Omental fat pad (tissue), 4 donors: ENCODE data around the gene PRKD1. TPM values are rescaled to one million over a fixed set of nuclear protein-coding genes. Genes with fewer than 3 reads are reported as not detected.

Experiments used
- ATAC-seq: fragments of 150-250 bp; one replicate; pipeline ENCODE4 v1.9.1; 2016; ENCODE audit warnings: mild to moderate bottlenecking, moderate library complexity; ENCODE audit not compliant: low FRiP score
- DNase-seq: peaks from one replicate; pipeline ENCODE4 v3.0.0-alpha.2; 2019; ENCODE audit warnings: low spot score
- CTCF ChIP-seq, 3 donors: fragments of 450-650 bp; IDR thresholded peaks; one replicate each; pipeline ENCODE4 v1.5.1; 2016 to 2017; ENCODE audit warnings: antibody characterized with exemption in 3 of 3, mild to moderate bottlenecking in 3 of 3, moderate library complexity in 2 of 3
- total RNA-seq, 4 donors: library from RNA; depleted of rRNA; stranded (reverse); fragments of >200 nt; gene quantifications; one replicate each; pipeline ENCODE4 v1.1.0, GENCODE V29; 2016

PRKD1 gene
- total RNA-seq, 4 donors from 2014 or later: 9.1 to 34.7 (median 14.6) TPM

GRCh38 chr14:29752221-29752923 is 175.3 kb downstream of the PRKD1 start:
- ATAC-seq (no peak), DNase-seq (no peak)
- no peak for TF ChIP-seq CTCF (IDR thresholded peaks at IDR 0.05)

GRCh38 chr14:29749829-29750228 is 177.8 kb downstream of the PRKD1 start:
- TF ChIP-seq CTCF (IDR thresholded peaks at IDR 0.05): no peak
- DNase-seq: no peak
- ATAC-seq: no peak

GRCh38 chr14:29749327-29749726 is 178.3 kb downstream of the PRKD1 start:
- no peak for DNase-seq
- ATAC-seq: no peak
- TF ChIP-seq CTCF (IDR thresholded peaks at IDR 0.05): no peak

GRCh38 chr14:29745863-29746262 is 181.8 kb downstream of the PRKD1 start:
- ATAC-seq: no peak
- no peak for TF ChIP-seq CTCF (IDR thresholded peaks at IDR 0.05)

DNA sequence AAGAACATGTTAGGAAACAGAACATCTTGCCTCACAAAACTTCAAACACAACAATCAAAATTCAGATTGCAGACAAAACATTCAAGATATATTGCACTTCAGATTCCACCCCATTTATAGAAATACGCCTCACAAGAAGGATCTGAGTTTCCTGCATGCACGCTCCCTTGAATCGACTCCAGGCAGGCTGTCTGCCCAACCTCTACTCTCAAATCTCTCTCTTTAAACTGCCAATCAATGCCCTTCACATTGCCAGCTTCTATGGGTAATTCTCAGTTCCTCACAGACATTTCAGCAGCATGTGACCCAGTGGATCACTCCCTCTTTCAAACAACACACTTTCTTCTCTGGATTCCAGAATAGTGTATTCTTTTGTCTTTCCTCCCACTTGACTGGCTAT is 184.1 kb downstream of the PRKD1 start:
- TF ChIP-seq CTCF (IDR thresholded peaks at IDR 0.05): no peak
- ATAC-seq (no peak), DNase-seq (no peak)

More at GRCh38 chr14:29745863-29746262, 181.8 kb downstream of the PRKD1 start:
- no peak for DNase-seq

GRCh38 chr14:29741909-29742401 is 185.7 kb downstream of the PRKD1 start:
- TF ChIP-seq CTCF (IDR thresholded peaks at IDR 0.05): no peak
- DNase-seq (no peak), ATAC-seq (no peak)

DNA sequence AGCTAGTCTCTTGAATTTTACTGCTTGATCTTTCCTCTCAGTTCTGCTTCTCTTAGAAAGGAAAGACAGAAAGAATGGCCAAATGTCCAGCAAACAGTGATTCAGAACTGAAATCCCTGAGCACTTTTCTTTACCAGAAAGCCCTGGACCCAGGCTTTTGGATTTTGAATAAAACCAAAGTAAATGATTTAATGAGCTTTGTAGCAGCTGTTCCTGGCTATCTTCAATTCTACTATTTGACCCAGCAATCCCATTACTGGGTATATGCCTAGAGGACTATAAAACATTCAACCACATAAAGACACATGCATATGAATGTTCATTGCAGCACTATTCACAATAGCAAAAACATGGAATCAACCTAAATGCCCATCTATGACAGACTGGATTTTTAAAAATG is 187.2 kb downstream of the PRKD1 start:
- no peak for DNase-seq
- ATAC-seq: no peak
- TF ChIP-seq CTCF (IDR thresholded peaks at IDR 0.05): no peak
